Muscle of arm (tissue), 14 donors: Measurements from ENCODE around the gene ST8SIA3. TPM values are rescaled to one million over a fixed set of nuclear protein-coding genes. Genes with fewer than 3 reads are reported as not detected.

Source experiments
- DNase-seq: peaks from one replicate; pipeline ENCODE4 v3.0.0-alpha.2; 2013
- long read RNA-seq, 11 donors: transcript quantifications; one replicate each; lab custom pipeline, GENCODE V29; 2026
- polyA plus RNA-seq, 12 donors: library from polyadenylated mRNA; unstranded; fragments of 120-200 nt; gene quantifications; one replicate each; pipeline ENCODE4 v1.2.1, GENCODE V29; 2013; ENCODE audit not compliant: insufficient read length in 12 of 12

ST8SIA3 gene, protein sequence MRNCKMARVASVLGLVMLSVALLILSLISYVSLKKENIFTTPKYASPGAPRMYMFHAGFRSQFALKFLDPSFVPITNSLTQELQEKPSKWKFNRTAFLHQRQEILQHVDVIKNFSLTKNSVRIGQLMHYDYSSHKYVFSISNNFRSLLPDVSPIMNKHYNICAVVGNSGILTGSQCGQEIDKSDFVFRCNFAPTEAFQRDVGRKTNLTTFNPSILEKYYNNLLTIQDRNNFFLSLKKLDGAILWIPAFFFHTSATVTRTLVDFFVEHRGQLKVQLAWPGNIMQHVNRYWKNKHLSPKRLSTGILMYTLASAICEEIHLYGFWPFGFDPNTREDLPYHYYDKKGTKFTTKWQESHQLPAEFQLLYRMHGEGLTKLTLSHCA
- 1 to 10 TPM in 1 of 12 donors, under 1 TPM in 8, not detected in 3; 0.03 to 1.1 (median 0.21) TPM for polyA plus RNA-seq
- long read RNA-seq, donor 1 = 0 reads
- long read RNA-seq, donor 2 = 0 reads
- long read RNA-seq, donor 3 = 0 reads
- long read RNA-seq, donor 4 = 0 reads
- long read RNA-seq, donor 5 = 0 reads
- long read RNA-seq, donor 6 = 0 reads
- long read RNA-seq, donor 7 = 0 reads
- long read RNA-seq, donor 8 = 0 reads
- long read RNA-seq, donor 9 = 0 reads
- long read RNA-seq, donor 10 = 0 reads
- long read RNA-seq, donor 11 = 0 reads

DNA sequence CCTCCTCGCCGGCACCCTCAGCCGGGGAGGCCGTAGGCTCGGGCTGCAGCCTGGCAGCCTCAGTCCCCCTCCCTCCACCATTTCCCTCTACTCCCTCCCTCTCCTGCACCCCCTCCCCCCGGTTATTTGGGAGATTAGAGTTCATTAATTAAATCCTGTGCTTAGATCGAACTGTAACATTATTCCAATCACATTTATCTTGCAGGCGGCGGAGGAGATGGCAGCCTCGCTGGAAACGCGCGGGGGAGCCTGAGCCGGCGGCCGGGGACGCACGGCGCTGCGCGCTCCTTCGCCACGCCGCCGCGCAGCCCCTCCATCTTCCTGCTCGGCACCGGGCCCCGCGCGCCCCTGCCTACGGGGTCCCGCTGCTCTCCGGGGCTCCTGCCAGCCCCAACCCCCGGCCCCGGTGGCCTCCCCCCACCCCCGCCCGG, at the start of gene ST8SIA3:
ST8SIA3 (plus strand) TSS at position 287 of the 431 bp plus-strand sequence. CDS start 290 bp downstream, outside the sequence.
- DNase-seq = no peak

DNA sequence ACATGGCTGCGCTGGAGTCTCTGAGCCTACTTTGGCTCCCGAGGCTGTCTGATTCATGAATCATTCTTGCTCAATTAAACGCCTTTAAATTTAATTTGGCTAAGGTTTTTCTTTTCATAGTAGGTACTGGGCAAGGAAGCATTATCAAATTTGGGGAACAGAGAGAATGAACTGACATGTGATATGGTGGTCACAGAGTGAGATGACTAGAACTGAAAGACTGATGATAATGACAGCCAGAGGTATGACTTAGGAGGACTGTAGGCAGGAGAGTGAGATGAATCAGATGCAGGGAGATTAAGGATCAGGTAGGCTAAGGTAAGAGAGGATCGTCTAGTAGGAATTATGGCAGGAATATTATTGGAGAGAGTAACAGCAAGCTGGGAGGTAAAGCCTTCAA, 40.9 kb upstream of the ST8SIA3 start:
- no peak for DNase-seq

DNA sequence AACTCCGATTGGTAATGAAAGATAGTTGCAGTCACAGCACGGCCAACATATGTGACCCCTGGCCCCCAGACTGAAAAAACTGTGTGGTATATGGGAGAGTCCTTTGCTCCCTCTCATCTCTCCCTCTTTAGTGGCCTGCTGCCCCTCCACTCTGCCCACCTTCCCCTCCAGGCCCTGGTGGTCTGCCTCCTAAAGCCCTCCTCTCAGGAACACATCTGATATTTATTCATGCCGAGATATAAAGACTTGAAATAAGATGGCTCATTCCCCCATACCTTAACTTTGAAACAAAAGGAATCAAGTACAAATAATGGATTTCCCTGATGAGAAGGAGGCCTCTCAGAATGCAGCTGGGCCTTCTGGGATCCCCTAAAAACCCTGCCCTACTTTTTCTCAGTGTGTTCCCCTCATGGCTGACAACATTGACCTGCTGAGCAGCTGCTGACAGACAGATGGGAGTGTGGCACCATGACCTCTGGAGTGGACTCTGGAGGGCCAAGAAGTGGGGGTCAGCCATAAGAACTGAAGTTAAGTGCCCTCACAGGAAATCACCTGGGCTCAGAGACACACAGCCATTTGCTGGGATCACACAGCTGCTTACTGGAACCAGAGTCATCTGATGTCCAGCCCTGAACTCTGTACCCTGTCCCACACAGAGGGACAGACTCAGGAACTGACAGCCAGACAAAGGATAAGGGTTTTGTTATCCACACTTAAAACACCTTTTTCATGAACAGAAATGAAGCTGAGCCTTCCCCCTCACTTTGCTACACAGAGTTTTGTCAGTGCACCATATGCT, 39.8 kb upstream of the ST8SIA3 start:
- DNase-seq = no peak

DNA sequence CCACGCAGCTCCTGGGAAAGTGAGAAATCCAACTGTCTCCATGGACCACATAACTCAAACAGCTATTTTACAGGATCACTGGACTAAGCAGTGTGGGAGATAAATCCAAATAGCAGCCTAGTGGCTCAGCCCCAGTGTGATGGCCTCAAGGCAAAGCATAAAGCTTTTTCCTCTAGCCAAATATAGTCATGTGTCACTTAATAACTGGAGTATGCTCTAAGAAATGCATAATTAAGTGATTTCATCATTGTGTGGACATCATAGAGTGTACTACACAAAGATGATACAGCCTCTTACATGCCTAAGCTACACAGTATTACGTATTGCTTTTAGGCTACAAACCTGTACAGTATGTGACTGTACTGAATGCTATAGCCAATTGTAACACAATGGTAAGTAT, 31.8 kb upstream of the ST8SIA3 start:
- DNase-seq = no peak

DNA sequence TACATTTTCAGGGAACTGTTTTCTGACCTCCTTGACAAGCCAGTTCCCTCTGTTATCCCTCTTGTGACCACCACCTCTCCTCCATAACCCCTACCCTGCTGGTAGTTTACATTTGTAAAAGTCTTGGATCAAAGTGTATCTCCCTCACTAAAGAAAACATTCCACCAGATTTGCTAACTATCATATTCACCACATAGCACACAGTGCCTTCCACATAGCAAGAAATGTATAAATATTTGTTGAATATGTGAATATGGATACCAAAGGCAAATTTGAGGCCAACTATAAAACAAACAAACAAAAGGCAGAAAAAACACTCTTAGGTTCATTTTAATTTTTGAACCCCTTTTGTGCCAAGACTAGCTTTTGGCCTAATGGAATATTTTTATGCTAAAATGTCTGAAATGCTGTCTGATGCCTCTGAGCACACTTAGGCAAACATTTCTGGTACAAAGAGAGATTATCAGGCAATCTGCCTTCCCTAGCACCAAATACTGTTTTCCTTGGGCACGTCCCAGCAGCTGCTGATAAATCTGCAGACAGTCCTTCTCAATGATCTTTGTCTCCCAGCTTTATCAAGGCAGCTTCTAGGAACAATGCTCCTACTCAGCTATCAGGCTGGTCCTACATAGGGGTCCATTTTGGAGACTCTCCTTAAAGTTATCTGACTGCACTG, 26.7 kb upstream of the ST8SIA3 start:
- DNase-seq = no peak

DNA sequence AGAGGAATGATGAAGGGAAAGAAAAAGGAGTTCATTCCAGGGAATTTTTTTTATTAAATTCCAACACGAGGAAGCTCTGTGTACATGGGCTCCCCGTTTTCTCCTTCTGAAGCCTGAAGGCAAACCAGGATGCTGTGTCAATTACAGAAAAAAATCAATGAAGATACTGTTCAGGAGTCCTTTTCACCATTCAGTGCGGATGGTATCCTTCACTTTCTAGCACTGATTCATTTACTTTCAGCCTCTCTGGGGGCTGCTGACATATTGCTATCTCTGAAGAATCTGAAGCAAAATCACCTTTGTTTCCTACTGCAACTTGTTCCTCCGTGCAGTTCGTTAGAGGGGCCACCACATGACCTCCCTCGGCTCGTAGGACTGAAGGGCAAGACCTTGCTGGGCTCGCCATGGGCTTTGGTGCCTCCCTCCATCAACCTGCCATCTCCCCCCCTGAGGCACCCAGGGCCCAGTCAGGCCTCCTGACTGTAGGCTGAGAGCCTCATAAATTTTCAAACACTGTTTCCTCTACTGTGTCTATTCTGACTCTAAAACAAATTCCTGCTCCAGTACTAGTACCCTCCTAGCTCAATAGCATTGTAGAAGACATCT, 25.5 kb upstream of the ST8SIA3 start:
- DNase-seq = no peak

DNA sequence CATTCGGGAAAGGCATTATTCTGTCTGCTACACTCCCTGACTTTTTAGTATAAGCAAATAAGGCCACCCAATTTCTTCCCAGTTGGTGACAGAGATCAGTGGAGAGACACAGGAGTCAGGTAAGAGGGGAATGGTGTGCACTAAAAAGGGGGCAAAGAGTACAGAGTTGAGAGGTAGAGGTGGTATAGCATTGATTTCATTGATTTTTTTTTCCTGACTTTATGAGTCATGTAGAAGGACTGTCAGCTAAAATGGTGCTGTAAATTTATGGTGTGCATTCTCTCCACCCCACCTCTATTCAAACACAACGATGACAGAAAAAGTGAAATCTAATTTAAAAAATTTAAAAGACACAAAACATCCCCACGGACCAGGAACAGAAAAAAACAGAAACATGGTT, 23.7 kb upstream of the ST8SIA3 start:
- DNase-seq = no peak

DNA sequence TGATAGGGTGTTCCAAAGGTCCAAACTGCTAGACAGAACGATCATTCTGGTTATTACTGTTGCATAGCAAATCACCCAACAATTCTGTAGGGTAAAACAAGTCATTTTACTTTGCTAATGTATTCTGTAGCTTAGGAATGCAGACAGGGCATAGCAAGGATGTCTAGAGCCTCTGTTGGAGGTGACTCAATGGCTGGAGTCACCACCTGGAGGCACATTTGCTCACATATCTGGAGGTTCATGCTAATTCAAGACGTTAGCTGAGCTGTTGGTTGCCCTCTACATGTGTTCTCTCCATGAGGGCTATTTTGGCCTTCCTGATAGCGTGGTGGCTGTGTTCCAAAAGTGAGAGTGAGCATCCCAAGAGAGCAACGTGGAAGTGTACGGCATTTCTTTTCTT, 22.5 kb upstream of the ST8SIA3 start:
- DNase-seq = no peak

DNA sequence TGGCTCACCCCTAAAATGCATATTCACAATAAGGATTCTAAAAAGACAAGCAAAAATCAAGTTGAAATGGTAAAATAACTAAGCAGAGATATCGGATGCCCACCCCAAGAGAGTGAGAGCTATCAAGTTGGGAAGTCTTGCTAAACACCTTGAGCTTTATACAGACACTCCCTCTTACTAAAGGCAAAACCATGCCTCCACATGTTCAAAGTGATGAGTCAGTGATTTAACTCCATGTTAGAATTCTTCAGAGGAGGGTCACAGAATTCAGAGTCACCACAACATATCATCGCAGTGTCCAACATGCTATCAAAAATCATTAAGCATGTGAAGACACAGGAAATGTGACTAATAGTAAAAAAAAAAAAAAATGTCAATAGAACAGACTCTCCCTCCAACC, 20.6 kb upstream of the ST8SIA3 start:
- DNase-seq = no peak

DNA sequence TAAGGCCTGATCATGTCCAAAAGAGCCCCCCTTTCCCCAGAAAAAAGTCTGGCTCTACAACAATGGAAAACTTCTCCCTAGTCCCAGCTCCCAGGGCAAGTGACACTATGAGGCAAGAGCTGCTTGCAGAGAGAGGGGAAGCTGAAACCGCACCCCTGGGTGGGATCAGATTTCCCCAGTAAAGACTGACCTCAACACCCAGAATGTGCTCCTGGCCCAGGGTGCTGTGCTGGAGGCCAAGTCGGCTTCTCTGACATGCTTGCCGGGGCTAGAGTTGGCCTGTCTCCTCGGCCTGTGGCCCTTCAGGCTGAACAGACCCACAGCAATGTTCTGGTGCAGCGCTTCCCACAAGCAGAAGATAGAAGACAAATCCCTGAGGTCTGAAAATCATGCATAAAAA, 18.4 kb upstream of the ST8SIA3 start:
- no peak for DNase-seq

DNA sequence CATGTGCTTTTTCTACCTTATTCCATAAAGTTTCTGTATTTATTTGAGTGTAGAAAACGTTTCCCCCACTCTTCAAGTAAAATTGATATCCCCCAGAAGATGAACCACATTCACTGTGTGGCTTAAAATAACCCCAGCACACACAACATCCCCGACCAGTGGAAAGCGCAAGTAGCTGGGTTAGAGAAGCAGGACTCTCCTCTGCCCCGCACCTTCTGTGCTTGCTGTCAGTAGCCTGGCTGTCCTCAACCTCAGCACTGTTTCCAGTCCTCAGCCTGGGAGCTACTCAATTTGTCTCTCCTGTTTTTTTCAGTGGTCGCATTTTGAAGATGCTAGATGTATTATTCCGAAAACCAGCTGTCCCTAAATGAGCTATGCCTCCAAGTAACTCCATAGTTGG, 18.0 kb upstream of the ST8SIA3 start:
- DNase-seq = no peak

DNA sequence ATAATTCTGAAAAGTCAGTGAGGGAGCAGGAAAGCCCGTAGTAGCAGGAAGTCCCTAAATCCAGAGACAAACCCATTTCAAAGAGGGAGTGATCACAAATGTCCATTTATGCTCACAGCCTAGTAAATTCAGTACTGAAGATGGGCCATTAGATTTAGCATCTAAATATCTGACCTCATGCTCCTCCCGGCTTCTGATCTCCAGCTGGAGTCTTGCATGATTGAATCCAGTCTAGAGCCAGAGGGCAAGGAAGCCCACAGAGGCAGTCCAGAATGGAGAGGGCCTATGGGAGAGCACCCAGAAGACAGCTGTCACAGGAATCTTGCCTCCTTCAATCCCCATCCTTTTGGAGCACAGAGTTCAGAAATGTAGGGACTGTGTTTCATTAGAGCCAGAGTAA, 16.0 kb upstream of the ST8SIA3 start:
- DNase-seq = no peak

DNA sequence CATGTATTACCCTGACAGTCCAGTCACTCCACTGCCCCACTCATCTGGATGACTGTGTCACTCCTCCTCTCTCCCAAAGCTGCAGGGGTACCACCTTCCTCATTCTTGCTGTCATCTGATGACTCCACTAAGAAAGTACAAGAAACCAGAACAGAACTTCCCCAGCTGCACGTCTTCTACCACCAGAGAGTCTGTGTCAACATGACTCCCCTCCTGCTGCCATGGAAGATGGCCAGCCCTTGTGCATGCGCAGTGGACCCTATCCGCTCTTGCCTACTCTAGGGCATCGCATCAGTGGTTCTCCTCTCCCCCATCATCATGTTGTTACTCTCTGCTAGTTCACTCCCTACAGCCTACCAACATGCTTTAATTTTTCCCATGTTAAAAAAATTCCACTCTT, 14.5 kb upstream of the ST8SIA3 start:
- no peak for DNase-seq

DNA sequence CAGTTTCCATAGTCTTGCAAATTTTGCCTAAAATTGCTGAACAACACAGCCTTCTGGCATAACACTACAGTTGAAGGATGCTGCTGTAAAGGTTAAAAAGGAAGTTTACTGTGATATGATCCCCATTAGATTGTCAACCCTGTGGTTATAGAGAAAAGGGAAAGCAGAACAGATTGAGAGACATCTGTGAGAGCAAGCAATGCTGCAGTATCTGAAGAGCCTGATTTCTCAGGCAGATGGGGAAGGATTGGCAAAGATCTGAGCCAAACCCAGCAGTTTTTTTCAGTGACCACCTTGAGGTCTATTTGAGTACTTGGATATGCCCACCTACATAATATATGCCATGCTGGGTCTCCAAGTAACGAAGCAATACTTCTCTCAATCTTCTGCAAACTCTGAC, 8.5 kb upstream of the ST8SIA3 start:
- no peak for DNase-seq

DNA sequence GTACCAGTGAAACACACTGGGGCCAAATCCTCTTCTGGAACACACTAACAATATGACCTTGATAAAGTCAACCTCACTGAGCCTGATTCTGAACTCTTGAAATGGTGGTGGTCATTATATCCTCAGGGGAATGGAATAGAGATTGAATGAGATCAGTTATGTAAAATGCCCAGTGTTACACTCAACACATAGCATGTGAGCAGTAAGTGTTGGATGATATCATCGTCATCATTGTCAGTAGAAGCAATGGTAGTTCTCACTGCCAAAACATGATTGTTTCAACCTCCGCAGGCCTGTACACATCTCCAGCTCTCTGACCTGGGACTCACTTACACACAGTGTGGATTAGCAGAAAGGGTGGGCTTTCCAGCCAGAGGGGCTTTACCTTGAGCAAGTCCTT, 5.5 kb upstream of the ST8SIA3 start:
- no peak for DNase-seq

DNA sequence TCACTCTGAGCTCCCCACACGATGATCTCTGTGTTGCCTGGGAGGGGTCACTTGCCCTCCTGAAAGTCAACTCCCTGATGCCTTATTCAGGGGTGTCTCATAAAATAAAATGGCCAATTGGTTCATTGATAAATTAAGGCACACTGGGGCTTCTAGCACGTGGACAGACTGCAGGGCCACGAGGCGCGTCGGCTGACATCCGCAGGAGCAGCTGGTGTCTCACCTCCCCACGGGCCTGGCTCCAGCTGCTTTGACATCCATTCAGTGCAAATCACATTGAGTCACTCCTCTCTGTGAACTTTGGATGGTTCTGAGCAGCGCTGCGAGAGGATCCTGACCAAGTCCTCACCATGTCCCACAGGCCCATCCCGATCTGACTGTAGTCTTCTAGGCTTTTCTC, 4.6 kb upstream of the ST8SIA3 start:
- DNase-seq = no peak

DNA sequence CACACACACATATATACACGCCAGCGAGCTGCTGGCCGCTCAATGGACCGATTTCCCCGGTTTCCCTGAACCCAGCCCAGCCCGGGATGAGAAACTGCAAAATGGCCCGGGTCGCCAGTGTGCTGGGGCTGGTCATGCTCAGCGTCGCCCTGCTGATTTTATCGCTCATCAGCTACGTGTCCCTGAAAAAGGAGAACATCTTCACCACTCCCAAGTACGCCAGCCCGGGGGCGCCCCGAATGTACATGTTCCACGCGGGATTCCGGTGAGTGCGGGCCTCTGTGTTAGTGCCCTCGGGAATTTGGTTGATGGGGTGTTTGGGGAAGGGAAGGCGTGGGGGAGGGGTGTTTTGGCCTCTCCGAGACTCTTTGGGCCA, 392 bp downstream of the ST8SIA3 start:
- no peak for DNase-seq

DNA sequence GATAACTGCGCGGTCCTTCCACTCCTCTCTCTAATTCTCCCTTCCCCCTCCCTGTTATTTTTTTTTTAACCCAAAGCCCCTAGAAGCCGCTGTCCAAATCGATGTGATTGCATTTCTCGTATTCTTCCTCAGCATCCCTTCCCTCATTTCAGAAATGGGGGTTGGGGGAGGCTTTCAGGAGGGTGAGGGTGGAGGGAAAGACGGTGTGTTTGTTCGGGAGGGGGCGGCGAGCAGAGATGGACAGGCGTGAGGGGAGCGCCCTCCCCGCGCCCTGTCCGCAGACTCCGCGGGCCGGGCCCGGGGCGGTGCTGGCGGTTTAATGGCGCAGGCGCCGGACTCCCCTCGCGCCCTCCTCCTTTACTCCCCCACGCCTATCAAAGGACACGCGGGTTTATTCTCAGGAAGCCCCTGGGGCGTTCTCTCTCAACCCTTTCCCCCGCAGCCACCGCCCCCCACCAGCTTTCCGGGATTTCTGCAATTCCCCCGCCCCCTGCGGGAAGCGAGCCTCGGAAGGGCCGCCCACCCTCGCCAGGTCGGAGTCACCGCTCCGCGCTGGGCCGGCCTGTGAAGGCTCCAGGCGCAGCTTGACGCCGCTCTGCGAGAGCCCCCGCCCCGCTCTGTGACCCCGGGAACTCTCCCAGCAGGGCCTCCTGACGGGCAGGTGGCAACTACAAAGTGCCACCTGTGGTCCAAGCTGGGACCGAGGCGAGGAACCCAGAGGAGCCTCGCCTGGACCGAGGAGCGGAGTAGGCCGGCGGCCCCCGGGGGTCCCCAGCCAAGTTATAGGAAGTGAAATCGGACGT, 981 bp downstream of the ST8SIA3 start:
- DNase-seq = no peak

DNA sequence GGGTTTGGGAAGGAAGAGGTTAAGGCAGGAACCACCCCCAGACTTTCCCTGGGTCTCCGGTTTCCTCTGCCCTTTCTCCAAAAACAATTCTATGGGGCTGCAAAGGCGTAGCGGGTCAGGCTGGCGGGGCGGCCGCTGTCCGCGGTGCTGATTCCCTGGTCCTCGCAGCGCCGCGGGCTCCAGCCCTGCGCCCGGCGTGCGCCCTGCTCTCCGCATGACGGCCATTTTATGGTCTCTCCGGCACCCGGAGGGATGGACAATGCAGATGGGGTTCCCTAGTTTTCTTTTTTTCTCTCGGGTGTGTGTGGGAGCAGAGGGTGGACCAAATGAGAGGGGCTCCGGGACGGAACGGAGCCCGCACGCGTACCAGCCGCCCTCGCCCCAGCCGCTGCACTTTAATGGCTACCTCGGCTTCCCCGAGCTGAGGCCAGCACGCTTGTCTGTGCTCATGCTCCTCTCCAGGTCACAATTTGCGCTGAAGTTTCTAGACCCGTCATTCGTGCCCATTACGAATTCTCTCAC, 1.6 kb downstream of the ST8SIA3 start:
- peak; percentile 43 for DNase-seq

DNA sequence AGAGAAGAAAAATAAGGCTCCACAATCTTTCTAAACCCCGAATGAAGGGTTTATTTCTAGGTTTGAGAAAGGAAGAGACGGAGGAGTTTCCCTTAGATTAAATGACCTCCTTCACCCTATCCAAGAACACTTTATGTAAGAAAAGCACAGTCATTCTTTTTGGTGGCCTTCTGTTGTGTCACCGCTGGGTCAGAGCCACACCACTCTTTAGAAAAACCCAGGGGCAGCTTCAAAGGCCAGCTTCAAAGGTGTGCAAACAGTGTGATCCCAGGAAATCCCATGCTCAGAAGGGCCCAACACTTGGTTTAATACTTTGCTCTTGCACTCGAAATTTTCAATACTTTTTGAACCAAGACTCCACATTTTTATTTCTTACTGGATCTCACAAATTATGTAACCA, 7.1 kb downstream of the ST8SIA3 start:
- DNase-seq = no peak

DNA sequence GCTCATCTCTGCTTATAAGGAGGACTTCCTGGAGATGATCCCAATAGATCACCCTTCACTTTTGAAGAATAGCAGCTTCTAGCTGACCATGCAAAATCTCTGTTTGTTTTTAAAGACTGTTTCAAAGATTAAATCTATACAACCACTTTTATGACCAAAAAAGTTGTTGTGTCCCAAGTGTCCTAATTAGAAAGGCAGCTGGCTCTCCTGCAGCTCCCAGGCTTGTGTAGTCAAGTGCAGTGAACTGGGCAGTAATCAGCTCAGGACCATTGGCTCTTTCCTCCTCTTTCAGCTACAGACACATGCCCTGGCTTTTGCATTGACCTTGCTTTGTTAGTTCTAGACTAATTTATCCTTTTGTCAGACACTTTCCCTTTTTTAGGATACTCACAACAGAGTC, 10.4 kb downstream of the ST8SIA3 start:
- DNase-seq = no peak
